Endothelial cell of umbilical vein (primary cell): ENCODE measurements around the gene VWC2. TPM values are rescaled to one million over a fixed set of nuclear protein-coding genes. Genes with fewer than 3 reads are reported as not detected.

Experiments used
- BruUV-seq: library from RNA; stranded (reverse); fragments of 400-500 nt; replicated peaks from 2 replicates; lab custom pipeline; 2021; lab: Mats Ljungman, UMichigan
- CTCF ChIA-PET: fragments of 300-600, 350-600 bp; sonication (Branson Sonifier 250); formaldehyde crosslinking; loops from one replicate; lab custom pipeline; 2021; ENCODE audit warnings: antibody characterized with exemption, inconsistent platforms; lab: Charles Lee
- POLR2A ChIA-PET: fragments of 300-600, 350-600 bp; sonication (Branson Sonifier 250); formaldehyde crosslinking; loops from one replicate; lab custom pipeline; 2021; ENCODE audit warnings: antibody characterized with exemption, inconsistent platforms; lab: Charles Lee
- DNase-seq: peaks from one replicate; pipeline ENCODE4 v3.0.0-alpha.2; 2011; ENCODE audit warnings: low read depth, low spot score
- FAIRE-seq: peaks from 2 replicates; lab custom pipeline; 2011; peaks lifted over from hg19 to GRCh38; lab: Jason Lieb, UNC
- H2AFZ ChIP-seq: 2 replicates; pipeline ENCODE4 v1.6.0; 2012; ENCODE audit warnings: low read depth, low read length, control low read depth, inconsistent platforms
- H3K27ac ChIP-seq: 2 replicates; pipeline ENCODE4 v1.5.1; 2011; ENCODE audit warnings: low read depth, mild to moderate bottlenecking, control low read depth, low read length, moderate library complexity; ENCODE audit not compliant: insufficient read depth
- H3K27me3 ChIP-seq, 2 experiments: 2 replicates each; pipeline versions ENCODE4 v1.6.0 to v1.6.1; 2011; ENCODE audit warnings: low read length in 2 of 2, mixed read lengths in 1 of 2; ENCODE audit not compliant: control insufficient read depth in 2 of 2, insufficient read depth in 2 of 2
- H3K36me3 ChIP-seq, 2 experiments: 2 replicates in 1 of 2; 3 replicates in 1 of 2; pipeline ENCODE4 v1.5.1; 2011; ENCODE audit warnings: low read length in 2 of 2, mild to moderate bottlenecking in 1 of 2, moderate library complexity in 1 of 2; ENCODE audit not compliant: control insufficient read depth in 2 of 2, insufficient read depth in 2 of 2; ENCODE audit errors: extremely low read depth in 1 of 2
- H3K4me1 ChIP-seq: 3 replicates; pipeline ENCODE4 v1.5.1; 2011; ENCODE audit warnings: mild to moderate bottlenecking, low read length; ENCODE audit not compliant: control insufficient read depth, insufficient read depth; ENCODE audit errors: extremely low read depth
- H3K4me2 ChIP-seq: 2 replicates; pipeline ENCODE4 v1.6.1; 2011; ENCODE audit warnings: low read length, control low read depth, mixed read lengths; ENCODE audit not compliant: insufficient read depth
- H3K4me3 ChIP-seq, 3 experiments: fragments of 200-600 bp in 1 of 3; sonication (generic), shearing (Covaris generic) in 1 of 3; replicated peaks in 1 of 3; 2 replicates each; pipeline ENCODE4 v1.5.1; 2011 to 2016; ENCODE audit warnings: control low read depth in 3 of 3, low read length in 3 of 3, mild to moderate bottlenecking in 2 of 3, inconsistent platforms in 1 of 3, low read depth in 1 of 3, moderate library complexity in 1 of 3; ENCODE audit not compliant: insufficient read depth in 1 of 3
- H3K79me2 ChIP-seq: 2 replicates; pipeline ENCODE4 v1.6.0; 2012; ENCODE audit warnings: low read length, inconsistent platforms; ENCODE audit not compliant: control insufficient read depth, insufficient read depth
- H3K9ac ChIP-seq: replicated peaks from 2 replicates; pipeline ENCODE3; 2011; ENCODE audit warnings: low read length, control low read depth; ENCODE audit not compliant: insufficient read depth; ENCODE audit errors: extremely low read depth
- H3K9me1 ChIP-seq: replicated peaks from 3 replicates; pipeline ENCODE4 v1.6.0; 2011; ENCODE audit warnings: mild to moderate bottlenecking, low read length; ENCODE audit not compliant: control insufficient read depth, insufficient read depth; ENCODE audit errors: extremely low read depth
- H3K9me3 ChIP-seq: replicated peaks from 2 replicates; pipeline ENCODE4 v1.5.1; 2012; ENCODE audit warnings: low read length, inconsistent platforms; ENCODE audit not compliant: control insufficient read depth, insufficient read depth
- H4K20me1 ChIP-seq: replicated peaks from 2 replicates; pipeline ENCODE3; 2011; ENCODE audit warnings: mild to moderate bottlenecking, low read length; ENCODE audit not compliant: control insufficient read depth, insufficient read depth; ENCODE audit errors: extremely low read depth
- EZH2 ChIP-seq: IDR thresholded peaks from 2 replicates; pipeline ENCODE4 v1.6.1; 2012; ENCODE audit warnings: borderline replicate concordance, low read depth, mild to moderate bottlenecking, moderate library complexity, low read length, inconsistent platforms; ENCODE audit not compliant: severe bottlenecking
- FOS ChIP-seq: IDR thresholded peaks from 2 replicates; pipeline ENCODE4 v1.6.1; 2011; ENCODE audit warnings: mild to moderate bottlenecking, low read length, moderate library complexity, borderline replicate concordance; ENCODE audit not compliant: insufficient read depth
- GATA2 ChIP-seq: IDR thresholded peaks from 2 replicates; pipeline ENCODE4 v1.7.0; 2011; ENCODE audit warnings: low read depth, mild to moderate bottlenecking, moderate library complexity, mixed read lengths, low read length; ENCODE audit not compliant: insufficient read length, insufficient read depth
- JUN ChIP-seq: IDR thresholded peaks from 2 replicates; pipeline ENCODE4 v1.6.1; 2011; ENCODE audit warnings: borderline replicate concordance, low read depth; ENCODE audit not compliant: insufficient read length, insufficient read depth
- MAX ChIP-seq: IDR thresholded peaks from 2 replicates; pipeline ENCODE4 v1.6.1; 2011; ENCODE audit not compliant: insufficient read depth, insufficient read length
- MYC ChIP-seq: IDR thresholded peaks from one replicate; pipeline ENCODE4 v1.6.1; 2011; ENCODE audit warnings: mild to moderate bottlenecking, low read depth, low read length
- POLR2A ChIP-seq: IDR thresholded peaks from 2 replicates; pipeline ENCODE4 v1.6.1; 2012; ENCODE audit warnings: low read depth, mild to moderate bottlenecking, control low read depth, low read length
- POLR2AphosphoS5 ChIP-seq: IDR thresholded peaks from 2 replicates; pipeline ENCODE4 v1.6.1; 2012; ENCODE audit warnings: low read depth, mild to moderate bottlenecking, control low read depth, low read length, moderate library complexity; ENCODE audit not compliant: insufficient read depth
- dilution Hi-C: fragments of 300-500 bp; cut with MboI; formaldehyde crosslinking; loops from one replicate; pipeline ENCODE4 v1.15.0; 2019; ENCODE audit warnings: low sequenced_read_pairs; ENCODE audit not compliant: extremely low pct_ligation_motif_present
- intact Hi-C: fragments of 100-400 bp; cut with micrococcal nuclease; formaldehyde crosslinking; loops from one replicate; pipeline ENCODE4 v1.10.0; 2022
- polyA plus RNA-seq, 4 experiments: library from polyadenylated mRNA; depleted of rRNA in 3 of 4; stranded (reverse) in 3 of 4; unstranded in 1 of 4; fragments of >200 nt; gene quantifications; 2 replicates each; pipeline versions ENCODE4 v1.2.1 to v1.2.3, GENCODE V29; 2011 to 2012; ENCODE audit warnings: missing spikeins in 1 of 4
- total RNA-seq: library from RNA; stranded (reverse); gene quantifications from 2 replicates; pipeline ENCODE4 v1.2.3, GENCODE V29; 2021
- TF ChIP-seq, protein P1 (sequence below), 2 donors: IDR thresholded peaks; 1 replicate in 1 of 2; 2 replicates in 1 of 2; pipeline ENCODE4 v1.5.1; 2011; ENCODE audit warnings: low read length in 2 of 2, mild to moderate bottlenecking in 2 of 2, moderate library complexity in 2 of 2, control low read depth in 1 of 2, inconsistent platforms in 1 of 2, low read depth in 1 of 2; ENCODE audit not compliant: insufficient read depth in 1 of 2; ENCODE audit errors: extremely low read depth in 1 of 2

The VWC2 gene
- total and polyA plus RNA-seq, 2 donors (not counting 3 experiments of a cell fraction or from before 2014, with no cell fraction given): not detected

GRCh38 chr7:49885593-49886285 is 112.3 kb downstream of the VWC2 start:
- FAIRE-seq: no peak

DNA sequence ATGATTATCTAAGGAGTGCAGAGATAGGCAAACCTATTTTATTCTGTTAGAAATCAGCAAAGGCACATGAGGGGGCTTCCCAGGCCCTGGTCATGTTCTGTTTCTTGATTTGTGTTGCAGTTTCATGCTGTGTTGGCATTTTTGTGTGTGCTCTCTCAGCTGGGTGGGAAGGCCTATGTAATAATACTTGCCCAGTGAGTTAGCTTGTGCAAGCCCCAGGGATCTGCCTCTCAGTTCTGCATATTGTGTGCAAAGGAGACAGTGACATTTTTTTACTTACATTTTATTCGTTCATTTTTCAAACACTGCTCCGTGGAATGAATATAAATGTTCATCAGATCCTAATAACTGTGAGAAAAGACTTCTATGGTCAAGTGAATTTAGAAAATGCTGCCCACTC is 119.0 kb downstream of the VWC2 start:
- TF ChIP-seq, protein P1, sequence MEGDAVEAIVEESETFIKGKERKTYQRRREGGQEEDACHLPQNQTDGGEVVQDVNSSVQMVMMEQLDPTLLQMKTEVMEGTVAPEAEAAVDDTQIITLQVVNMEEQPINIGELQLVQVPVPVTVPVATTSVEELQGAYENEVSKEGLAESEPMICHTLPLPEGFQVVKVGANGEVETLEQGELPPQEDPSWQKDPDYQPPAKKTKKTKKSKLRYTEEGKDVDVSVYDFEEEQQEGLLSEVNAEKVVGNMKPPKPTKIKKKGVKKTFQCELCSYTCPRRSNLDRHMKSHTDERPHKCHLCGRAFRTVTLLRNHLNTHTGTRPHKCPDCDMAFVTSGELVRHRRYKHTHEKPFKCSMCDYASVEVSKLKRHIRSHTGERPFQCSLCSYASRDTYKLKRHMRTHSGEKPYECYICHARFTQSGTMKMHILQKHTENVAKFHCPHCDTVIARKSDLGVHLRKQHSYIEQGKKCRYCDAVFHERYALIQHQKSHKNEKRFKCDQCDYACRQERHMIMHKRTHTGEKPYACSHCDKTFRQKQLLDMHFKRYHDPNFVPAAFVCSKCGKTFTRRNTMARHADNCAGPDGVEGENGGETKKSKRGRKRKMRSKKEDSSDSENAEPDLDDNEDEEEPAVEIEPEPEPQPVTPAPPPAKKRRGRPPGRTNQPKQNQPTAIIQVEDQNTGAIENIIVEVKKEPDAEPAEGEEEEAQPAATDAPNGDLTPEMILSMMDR (IDR thresholded peaks at IDR 0.05; ENCODE audit: extremely low read depth in 1 of 2, insufficient read depth in 1 of 2, low read depth in 1 of 2, low read length in 2 of 2): no peak
- TF ChIP-seq MYC (no peak), FOS (no peak), JUN (no peak), POLR2AphosphoS5 (no peak), GATA2 (no peak), EZH2 (no peak), MAX (no peak), POLR2A (no peak)
- BruUV-seq: no TSS peak
- no peaks in the 10 kb centered on the region for H3K79me2 ChIP-seq
- DNase-seq (no peak), FAIRE-seq (no peak)
- POLR2A ChIA-PET: no interaction called here
- no peak overlapping the region for H3K9ac ChIP-seq
- no peak overlapping the region for H2AFZ ChIP-seq
- no peaks in the 10 kb centered on the region for H3K9me1 ChIP-seq
- no peak overlapping the region for H3K4me3 ChIP-seq
- H3K9me3 ChIP-seq: no peaks in the 10 kb centered on the region
- CTCF ChIA-PET: no interaction called here
- no peaks in the 10 kb centered on the region for H3K36me3 ChIP-seq
- dilution Hi-C loops: no loop called here
- H3K27me3 ChIP-seq: no peaks in the 10 kb centered on the region
- H3K27ac ChIP-seq: no peak overlapping the region
- no peaks in the 10 kb centered on the region for H4K20me1 ChIP-seq
- H3K4me2 ChIP-seq: no peak overlapping the region
- no peaks in the 10 kb centered on the region for H3K4me1 ChIP-seq
- intact Hi-C loops: no loop called here

More at GRCh38 chr7:49885593-49886285, 112.3 kb downstream of the VWC2 start:
- Histone ChIP-seq H3K9me1 (no peaks in the 10 kb centered on the region), H3K4me3 (no peak overlapping the region), H3K36me3 (no peaks in the 10 kb centered on the region), H4K20me1 (no peaks in the 10 kb centered on the region), H3K4me1 (no peaks in the 10 kb centered on the region), H3K9ac (no peak overlapping the region), H3K27ac (no peak overlapping the region), H2AFZ (no peak overlapping the region), H3K9me3 (peaks cover 5% of the 10 kb centered on the region), H3K4me2 (no peak overlapping the region), H3K79me2 (no peaks in the 10 kb centered on the region), H3K27me3 (no peaks in the 10 kb centered on the region)
- DNase-seq: no peak
- CTCF ChIA-PET: no interaction called here
- POLR2A ChIA-PET: no interaction called here
- no TSS peak for BruUV-seq
- TF ChIP-seq FOS (no peak), EZH2 (no peak)
- intact Hi-C loops: no loop called here
- dilution Hi-C loops: no loop called here
